Upper lobe of left lung (tissue), 4 donors: ENCODE measurements around the gene CAPNS2.
A peak's percentile ranks its signal among the peaks of the same experiment; 100 is the strongest.

Experiments used
- EP300 ChIP-seq, 4 donors: sonication (generic); formaldehyde crosslinking; IDR thresholded peaks; one replicate each; pipeline ENCODE4 v1.5.1; 2017; ENCODE audit warnings: antibody characterized with exemption in 4 of 4, control low read depth in 2 of 4
- POLR2AphosphoS5 ChIP-seq, 2 donors: sonication (generic); formaldehyde crosslinking; IDR thresholded peaks; one replicate each; pipeline ENCODE4 v1.5.1; 2017; ENCODE audit warnings: antibody characterized with exemption in 2 of 2

DNA sequence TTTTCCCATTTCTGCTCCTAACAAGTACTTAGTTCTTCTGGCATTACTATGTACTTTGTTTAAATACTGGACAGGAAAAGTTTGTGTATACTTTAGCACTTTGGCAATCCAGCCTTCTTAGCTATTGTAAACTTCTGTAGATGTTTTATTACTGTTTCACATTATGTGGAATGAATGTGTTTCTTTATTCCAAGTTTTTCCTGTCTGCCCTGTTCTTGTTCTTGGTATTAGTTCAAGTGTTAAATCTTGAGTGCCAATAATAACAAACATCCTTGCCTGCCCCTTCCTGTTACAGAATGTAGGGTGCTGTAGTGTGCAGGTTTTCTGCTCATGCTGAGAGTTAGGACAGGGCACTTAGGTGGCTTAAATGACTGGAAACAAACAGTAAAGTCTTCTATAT is 7.3 kb upstream of the CAPNS2 start:
- TF ChIP-seq POLR2AphosphoS5 (IDR thresholded peaks at IDR 0.05) (no peak), EP300 (IDR thresholded peaks at IDR 0.05) (peak in 1 of 4 donors; percentile 37)
